Epithelial cell of prostate (primary cell): ENCODE measurements around the gene IGFBP7.
A peak's percentile ranks its signal among the peaks of the same experiment; 100 is the strongest.

Experiments
- DNase-seq: peaks from one replicate; pipeline ENCODE4 v3.0.0-alpha.2; 2011; ENCODE audit warnings: low read depth, low spot score
- H3K27ac ChIP-seq: fragments of 450-650 bp; 2 replicates; pipeline ENCODE4 v1.5.1; 2017; ENCODE audit warnings: mild to moderate bottlenecking

Gene IGFBP7

GRCh38 chr4:57098941-57099340 lies 11.2 kb downstream of the IGFBP7 start:
- no peak for DNase-seq
- no peak overlapping the region for H3K27ac ChIP-seq

- H3K27ac ChIP-seq: no peak overlapping the region
- DNase-seq: no peak
Observed at GRCh38 chr4:57098415-57098814, 11.8 kb downstream of the IGFBP7 start.

GRCh38 chr4:57097711-57098110 lies 12.5 kb downstream of the IGFBP7 start:
- no peak for DNase-seq
- no peak overlapping the region for H3K27ac ChIP-seq

- H3K27ac ChIP-seq: no peak overlapping the region
- DNase-seq: no peak
Observed at GRCh38 chr4:57095956-57096355, 14.2 kb downstream of the IGFBP7 start.

- no peak overlapping the region for H3K27ac ChIP-seq
- no peak for DNase-seq
Observed at GRCh38 chr4:57095245-57095644, 14.9 kb downstream of the IGFBP7 start.

- no peak for DNase-seq
- H3K27ac ChIP-seq: no peak overlapping the region
Observed at GRCh38 chr4:57094832-57095223, 15.4 kb downstream of the IGFBP7 start.

GRCh38 chr4:57093845-57094831 lies 16.0 kb downstream of the IGFBP7 start:
- DNase-seq: no peak
- H3K27ac ChIP-seq: no peak overlapping the region

GRCh38 chr4:57091657-57092162 lies 18.5 kb downstream of the IGFBP7 start:
- no peak overlapping the region for H3K27ac ChIP-seq
- DNase-seq: no peak

- DNase-seq: no peak
Observed at GRCh38 chr4:57090079-57090478, 20.1 kb downstream of the IGFBP7 start.

GRCh38 chr4:57089549-57089948 lies 20.6 kb downstream of the IGFBP7 start:
- H3K27ac ChIP-seq: no peak overlapping the region
- DNase-seq: no peak

More at GRCh38 chr4:57090079-57090478, 20.1 kb downstream of the IGFBP7 start:
- no peak overlapping the region for H3K27ac ChIP-seq

GRCh38 chr4:57086031-57086723 lies 24.0 kb downstream of the IGFBP7 start:
- no peak for DNase-seq
- H3K27ac ChIP-seq: no peak overlapping the region

GRCh38 chr4:57085278-57085677 lies 24.9 kb downstream of the IGFBP7 start:
- no peak overlapping the region for H3K27ac ChIP-seq
- DNase-seq: no peak

GRCh38 chr4:57084360-57084759 lies 25.8 kb downstream of the IGFBP7 start:
- DNase-seq: no peak
- H3K27ac ChIP-seq: peak overlapping the region; percentile 98

GRCh38 chr4:57083090-57083489 lies 27.1 kb downstream of the IGFBP7 start:
- peak overlapping the region; percentile 98 for H3K27ac ChIP-seq
- DNase-seq: no peak

- no peak for DNase-seq
- H3K27ac ChIP-seq: peak overlapping the region; percentile 98
Observed at GRCh38 chr4:57081651-57082621, 28.2 kb downstream of the IGFBP7 start.

GRCh38 chr4:57080781-57081650 lies 29.2 kb downstream of the IGFBP7 start:
- peak overlapping the region; percentile 98 for H3K27ac ChIP-seq
- DNase-seq: peak; percentile 80

- DNase-seq: peak; percentile 66
- H3K27ac ChIP-seq: peak overlapping the region; percentile 98
Observed at GRCh38 chr4:57078685-57079521, 31.3 kb downstream of the IGFBP7 start.
